NT2/D1 (cell line): ENCODE data around the gene ERGIC3.

Experiments used
- DNase-seq: peaks from one replicate; pipeline ENCODE4 v3.0.0-alpha.2; 2011; ENCODE audit warnings: low read depth, low spot score
- H3K27me3 ChIP-seq: 2 replicates; pipeline ENCODE4 v1.6.0; 2011; ENCODE audit warnings: mild to moderate bottlenecking; ENCODE audit not compliant: insufficient read length, insufficient read depth
- H3K36me3 ChIP-seq: 2 replicates; pipeline ENCODE4 v1.6.1; 2011; ENCODE audit warnings: mild to moderate bottlenecking, low read length, mixed read lengths; ENCODE audit not compliant: insufficient read depth, insufficient read length
- H3K4me1 ChIP-seq: 2 replicates; pipeline ENCODE4 v1.5.1; 2011; ENCODE audit not compliant: insufficient read depth, insufficient read length
- H3K4me3 ChIP-seq: 2 replicates; pipeline ENCODE4 v1.5.1; 2011; ENCODE audit warnings: low read depth; ENCODE audit not compliant: insufficient read length
- H3K9ac ChIP-seq: 2 replicates; pipeline ENCODE4 v1.6.0; 2011; ENCODE audit warnings: low read depth; ENCODE audit not compliant: insufficient read length
- H3K9me3 ChIP-seq: 2 replicates; pipeline ENCODE4 v1.5.1; 2011; ENCODE audit warnings: mild to moderate bottlenecking, low read length; ENCODE audit not compliant: insufficient read depth
- SUZ12 ChIP-seq: IDR thresholded peaks from 2 replicates; pipeline ENCODE4 v1.6.1; 2011; ENCODE audit not compliant: insufficient read length, insufficient read depth; ENCODE audit errors: extremely low read depth
- YY1 ChIP-seq: IDR thresholded peaks from 2 replicates; pipeline ENCODE4 v1.6.1; 2011; ENCODE audit not compliant: insufficient read length, insufficient read depth
- ZNF274 ChIP-seq: IDR thresholded peaks from 2 replicates; pipeline ENCODE4 v1.6.1; 2011; ENCODE audit warnings: mild to moderate bottlenecking, low read depth, low read length

The ERGIC3 gene

DNA sequence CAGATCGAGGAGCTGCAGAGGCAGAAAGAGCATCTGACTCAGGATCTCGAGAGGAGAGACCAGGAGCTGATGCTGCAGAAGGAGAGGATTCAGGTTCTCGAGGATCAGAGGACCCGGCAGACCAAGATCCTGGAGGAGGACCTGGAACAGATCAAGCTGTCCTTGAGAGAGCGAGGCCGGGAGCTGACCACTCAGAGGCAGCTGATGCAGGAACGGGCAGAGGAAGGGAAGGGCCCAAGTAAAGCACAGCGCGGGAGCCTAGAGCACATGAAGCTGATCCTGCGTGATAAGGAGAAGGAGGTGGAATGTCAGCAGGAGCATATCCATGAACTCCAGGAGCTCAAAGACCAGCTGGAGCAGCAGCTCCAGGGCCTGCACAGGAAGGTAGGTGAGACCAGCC lies 38.6 kb upstream of the ERGIC3 start:
- Histone ChIP-seq H3K9ac (no peak overlapping the region), H3K36me3 (peaks cover 96% of the 10 kb centered on the region), H3K9me3 (no peaks in the 10 kb centered on the region), H3K4me3 (no peak overlapping the region), H3K27me3 (no peaks in the 10 kb centered on the region), H3K4me1 (no peaks in the 10 kb centered on the region)
- DNase-seq = no peak
- no peak for TF ChIP-seq YY1
- no peak for TF ChIP-seq ZNF274

DNA sequence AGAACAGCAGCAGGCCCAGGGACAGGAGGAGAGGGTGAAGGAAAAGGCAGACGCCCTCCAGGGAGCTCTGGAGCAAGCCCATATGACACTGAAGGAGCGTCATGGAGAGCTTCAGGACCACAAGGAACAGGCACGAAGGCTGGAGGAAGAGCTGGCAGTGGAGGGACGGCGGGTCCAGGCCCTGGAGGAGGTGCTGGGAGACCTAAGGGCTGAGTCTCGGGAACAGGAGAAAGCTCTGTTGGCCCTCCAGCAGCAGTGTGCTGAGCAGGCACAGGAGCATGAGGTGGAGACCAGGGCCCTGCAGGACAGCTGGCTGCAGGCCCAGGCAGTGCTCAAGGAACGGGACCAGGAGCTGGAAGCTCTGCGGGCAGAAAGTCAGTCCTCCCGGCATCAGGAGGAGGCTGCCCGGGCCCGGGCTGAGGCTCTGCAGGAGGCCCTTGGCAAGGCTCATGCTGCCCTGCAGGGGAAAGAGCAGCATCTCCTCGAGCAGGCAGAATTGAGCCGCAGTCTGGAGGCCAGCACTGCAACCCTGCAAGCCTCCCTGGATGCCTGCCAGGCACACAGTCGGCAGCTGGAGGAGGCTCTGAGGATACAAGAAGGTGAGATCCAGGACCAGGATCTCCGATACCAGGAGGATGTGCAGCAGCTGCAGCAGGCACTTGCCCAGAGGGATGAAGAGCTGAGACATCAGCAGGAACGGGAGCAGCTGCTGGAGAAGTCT lies 37.9 kb upstream of the ERGIC3 start:
- DNase-seq = no peak
- Histone ChIP-seq H3K36me3 (peaks cover 95% of the 10 kb centered on the region), H3K4me3 (no peak overlapping the region), H3K27me3 (no peaks in the 10 kb centered on the region), H3K9me3 (no peaks in the 10 kb centered on the region), H3K9ac (no peak overlapping the region), H3K4me1 (no peaks in the 10 kb centered on the region)
- TF ChIP-seq SUZ12 (no peak), ZNF274 (no peak), YY1 (no peak)

DNA sequence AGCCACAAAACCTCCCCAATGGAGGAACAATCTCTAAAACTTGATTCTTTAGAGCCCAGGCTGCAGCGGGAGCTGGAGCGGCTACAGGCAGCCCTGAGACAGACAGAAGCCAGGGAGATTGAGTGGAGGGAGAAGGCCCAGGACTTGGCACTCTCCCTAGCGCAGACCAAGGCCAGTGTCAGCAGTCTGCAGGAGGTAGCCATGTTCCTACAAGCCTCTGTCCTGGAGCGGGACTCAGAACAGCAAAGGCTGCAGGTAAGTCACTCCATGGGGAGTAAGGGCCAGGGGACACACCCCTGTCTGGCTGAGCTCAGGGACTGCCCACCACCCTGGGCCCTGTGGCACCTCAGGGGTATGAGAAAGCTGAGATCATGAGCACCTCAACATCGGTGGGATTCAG lies 37.1 kb upstream of the ERGIC3 start:
- Histone ChIP-seq H3K4me1 (no peaks in the 10 kb centered on the region), H3K36me3 (peaks cover 95% of the 10 kb centered on the region), H3K9me3 (no peaks in the 10 kb centered on the region), H3K27me3 (no peaks in the 10 kb centered on the region), H3K4me3 (no peak overlapping the region), H3K9ac (no peak overlapping the region)
- TF ChIP-seq YY1 (no peak), ZNF274 (no peak), SUZ12 (no peak)
- no peak for DNase-seq

DNA sequence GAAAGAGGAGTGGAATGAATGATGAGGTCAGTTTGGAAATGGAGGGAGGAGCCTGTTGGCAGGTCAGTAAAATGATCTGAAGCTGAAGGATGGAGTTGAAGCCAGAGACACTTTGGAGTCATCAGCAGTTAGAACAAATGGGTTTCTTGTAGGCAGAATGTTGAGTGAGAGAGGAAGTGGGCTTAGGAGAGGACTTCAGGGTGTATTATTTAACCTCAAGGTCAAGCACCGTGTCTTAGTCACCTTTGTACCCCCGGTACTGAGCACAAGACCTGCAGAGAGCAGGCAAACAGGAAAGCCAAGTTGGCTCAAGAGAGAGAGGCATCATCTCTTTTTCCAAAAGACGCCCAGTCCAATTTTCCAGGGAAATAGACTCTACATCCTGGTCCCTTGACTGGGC lies 35.7 kb upstream of the ERGIC3 start:
- Histone ChIP-seq H3K9ac (no peak overlapping the region), H3K36me3 (peaks cover 94% of the 10 kb centered on the region)

DNA sequence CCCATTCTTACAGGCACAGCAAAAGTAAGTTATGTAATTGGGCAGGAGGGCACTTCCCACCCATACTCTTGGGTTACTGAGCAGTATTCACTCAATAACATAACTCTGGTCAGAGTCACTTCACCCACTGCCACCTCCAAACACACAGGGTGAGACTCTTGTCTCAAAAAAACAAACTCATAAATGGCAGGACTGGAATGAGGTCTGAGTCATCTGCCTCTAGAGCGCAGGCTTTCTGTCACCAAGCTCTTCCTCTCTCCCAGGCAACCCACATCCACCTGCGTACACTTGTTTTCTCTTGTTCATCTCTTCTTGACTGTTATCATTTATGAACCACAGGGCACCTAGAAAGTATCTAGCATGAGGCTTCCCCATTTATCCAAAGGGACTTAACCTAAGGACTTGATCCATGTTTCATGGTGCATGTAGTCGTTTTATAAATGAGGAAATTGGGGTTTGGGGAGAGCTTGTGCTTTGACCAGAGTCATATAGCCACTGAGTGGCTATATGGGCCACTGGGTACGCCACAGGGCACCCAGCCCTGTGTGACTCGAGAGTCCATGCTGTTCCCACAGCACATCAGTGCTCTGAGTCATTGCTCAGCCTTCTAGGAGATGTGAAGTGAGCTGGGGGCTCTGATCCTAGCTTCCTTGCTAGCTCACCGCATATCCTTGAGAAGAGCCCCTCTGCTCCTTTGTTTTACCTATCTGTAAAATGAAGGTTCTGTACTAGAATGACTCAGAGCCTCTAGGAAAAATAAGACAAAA lies 34.8 kb upstream of the ERGIC3 start:
- Histone ChIP-seq H3K4me3 (no peak overlapping the region), H3K9me3 (no peaks in the 10 kb centered on the region), H3K9ac (no peak overlapping the region), H3K36me3 (peaks cover 94% of the 10 kb centered on the region), H3K4me1 (peaks cover 2% of the 10 kb centered on the region), H3K27me3 (no peaks in the 10 kb centered on the region)
- DNase-seq = no peak
- no peak for TF ChIP-seq ZNF274
- no peak for TF ChIP-seq YY1
- no peak for TF ChIP-seq SUZ12

More for the DNA sequence above, 35.7 kb upstream of the ERGIC3 start:
- TF ChIP-seq ZNF274 = no peak
- no peak for TF ChIP-seq YY1
- TF ChIP-seq SUZ12 = no peak
- no peak for DNase-seq
- peaks cover 2% of the 10 kb centered on the region for H3K4me1 ChIP-seq
- H3K4me3 ChIP-seq = no peak overlapping the region
- no peaks in the 10 kb centered on the region for H3K27me3 ChIP-seq
- no peaks in the 10 kb centered on the region for H3K9me3 ChIP-seq

DNA sequence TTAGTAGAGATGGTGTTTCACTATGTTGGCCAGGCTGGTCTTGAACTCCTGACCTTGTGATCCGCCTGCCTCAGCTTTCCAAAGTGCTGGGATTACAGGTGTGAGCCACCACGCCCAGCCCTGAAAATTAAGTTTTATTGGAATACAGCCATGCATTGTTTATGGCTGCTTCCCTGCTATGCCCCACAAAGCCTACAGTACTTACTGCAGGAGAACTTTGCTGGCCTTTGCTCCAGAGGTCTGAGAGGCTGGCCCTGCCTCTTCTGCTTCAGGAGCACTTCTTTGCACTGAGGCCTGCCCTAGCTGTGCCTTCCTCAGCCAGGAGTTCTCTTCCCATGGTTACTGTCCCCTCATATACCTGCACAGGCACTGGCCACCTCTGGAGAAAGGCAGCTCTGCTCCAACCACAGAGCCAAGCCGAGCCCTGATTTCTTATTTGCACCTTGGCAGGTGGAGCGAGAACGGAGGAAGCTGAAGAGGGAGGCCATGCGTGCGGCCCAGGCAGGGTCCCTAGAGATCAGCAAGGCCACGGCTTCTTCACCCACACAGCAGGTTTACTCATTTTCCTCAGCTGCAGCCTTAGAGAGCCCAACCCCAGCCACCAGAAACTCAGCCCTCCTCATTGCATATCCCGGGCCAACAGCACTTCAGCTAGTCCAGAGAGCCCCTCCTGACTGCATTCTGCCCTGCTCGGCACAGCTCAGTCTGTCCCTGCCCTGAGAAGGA lies 33.2 kb upstream of the ERGIC3 start:
- no peak overlapping the region for H3K4me3 ChIP-seq
- H3K36me3 ChIP-seq = peaks cover 92% of the 10 kb centered on the region
- H3K27me3 ChIP-seq = no peaks in the 10 kb centered on the region
- H3K9ac ChIP-seq = no peak overlapping the region
- peaks cover 2% of the 10 kb centered on the region for H3K4me1 ChIP-seq
- H3K9me3 ChIP-seq = no peaks in the 10 kb centered on the region
- no peak for DNase-seq
- no peak for TF ChIP-seq YY1
- no peak for TF ChIP-seq SUZ12
